ENCODE results near the gene TSPO. TPM values are rescaled to one million over a fixed set of nuclear protein-coding genes. Genes with fewer than 3 reads are reported as not detected.

Gene TSPO
- total RNA-seq, 1 experiment from 2014 or later = 144 TPM

DNA sequence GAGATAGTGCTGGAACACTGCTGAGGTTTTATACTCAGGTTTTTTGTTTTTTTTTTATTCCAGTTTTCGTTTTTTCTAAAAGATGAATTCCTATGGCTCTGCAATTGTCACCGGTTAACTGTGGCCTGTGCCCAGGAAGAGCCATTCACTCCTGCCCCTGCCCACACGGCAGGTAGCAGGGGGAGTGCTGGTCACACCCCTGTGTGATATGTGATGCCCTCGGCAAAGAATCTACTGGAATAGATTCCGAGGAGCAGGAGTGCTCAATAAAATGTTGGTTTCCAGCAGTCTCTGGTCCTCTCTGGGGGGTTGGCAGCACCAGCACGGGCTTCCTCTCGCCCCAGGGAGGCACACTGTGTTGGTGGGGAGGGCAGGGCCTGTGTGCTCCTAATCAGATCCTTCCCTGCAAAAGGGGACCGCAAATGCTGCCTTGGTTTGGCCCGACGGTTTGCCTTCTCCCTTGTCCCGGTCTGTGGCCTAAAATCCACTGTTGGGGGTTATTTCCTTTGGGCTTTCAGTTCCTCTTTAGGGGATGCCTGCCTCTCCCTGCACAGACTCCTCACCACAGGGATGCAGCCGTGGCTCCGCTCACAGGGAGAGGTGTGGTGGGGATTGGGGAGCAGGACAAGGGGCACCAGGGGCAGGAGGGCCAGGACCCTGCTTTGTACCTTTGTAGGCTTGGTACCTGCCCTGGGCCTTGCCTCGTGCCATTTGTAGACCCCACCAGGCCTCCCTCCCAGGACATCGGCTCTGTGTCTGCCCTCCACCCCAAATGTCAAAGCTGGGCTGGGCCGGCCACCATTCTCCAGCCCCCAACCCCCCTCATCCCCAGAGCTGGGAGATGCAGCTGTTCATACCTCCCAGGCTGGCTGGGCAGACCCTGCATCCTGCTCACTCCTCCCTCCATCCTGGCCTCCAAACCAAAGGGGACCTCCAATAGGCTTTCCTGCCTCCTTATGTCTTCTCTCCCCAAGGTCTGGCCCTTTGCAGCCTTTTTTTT lies 21.6 kb upstream of the TSPO start:
- Histone ChIP-seq H3K27me3 (ENCODE audit: control insufficient read depth, insufficient read depth, low read length) (no peaks in the 10 kb centered on the region), H3K27ac (ENCODE audit: low read length) (no peak overlapping the region), H3K9me3 (ENCODE audit: control insufficient read depth, insufficient read depth, low read depth, low read length) (no peaks in the 10 kb centered on the region), H3K4me1 (ENCODE audit: control insufficient read depth, insufficient read depth, low read length) (peaks cover 4% of the 10 kb centered on the region), H3K4me3 (ENCODE audit: low read depth in 2 of 2, low read length in 2 of 2) (no peak overlapping the region), H3K36me3 (ENCODE audit: control insufficient read depth, insufficient read depth, low read length) (no peaks in the 10 kb centered on the region; the same call in 1 of the 2 replicates)
- DNase-seq (ENCODE audit: low read depth, low spot score) = no peak
- ChIA-PET POLR2A (no interaction called here), CTCF (no interaction called here)
- intact Hi-C loops (cut with micrococcal nuclease; ENCODE audit: unreplicated experiment) = no loop called here
- TF ChIP-seq SIN3A (IDR thresholded peaks at IDR 0.05; ENCODE audit: borderline replicate concordance, insufficient read depth, low read depth, low read length) (no peak), POLR2AphosphoS5 (IDR thresholded peaks at IDR 0.05; ENCODE audit: low read depth, low read length) (no peak), TCF7L2 (IDR thresholded peaks at IDR 0.05; ENCODE audit: low read depth, low read length) (no peak)
- TF ChIP-seq, protein P1, sequence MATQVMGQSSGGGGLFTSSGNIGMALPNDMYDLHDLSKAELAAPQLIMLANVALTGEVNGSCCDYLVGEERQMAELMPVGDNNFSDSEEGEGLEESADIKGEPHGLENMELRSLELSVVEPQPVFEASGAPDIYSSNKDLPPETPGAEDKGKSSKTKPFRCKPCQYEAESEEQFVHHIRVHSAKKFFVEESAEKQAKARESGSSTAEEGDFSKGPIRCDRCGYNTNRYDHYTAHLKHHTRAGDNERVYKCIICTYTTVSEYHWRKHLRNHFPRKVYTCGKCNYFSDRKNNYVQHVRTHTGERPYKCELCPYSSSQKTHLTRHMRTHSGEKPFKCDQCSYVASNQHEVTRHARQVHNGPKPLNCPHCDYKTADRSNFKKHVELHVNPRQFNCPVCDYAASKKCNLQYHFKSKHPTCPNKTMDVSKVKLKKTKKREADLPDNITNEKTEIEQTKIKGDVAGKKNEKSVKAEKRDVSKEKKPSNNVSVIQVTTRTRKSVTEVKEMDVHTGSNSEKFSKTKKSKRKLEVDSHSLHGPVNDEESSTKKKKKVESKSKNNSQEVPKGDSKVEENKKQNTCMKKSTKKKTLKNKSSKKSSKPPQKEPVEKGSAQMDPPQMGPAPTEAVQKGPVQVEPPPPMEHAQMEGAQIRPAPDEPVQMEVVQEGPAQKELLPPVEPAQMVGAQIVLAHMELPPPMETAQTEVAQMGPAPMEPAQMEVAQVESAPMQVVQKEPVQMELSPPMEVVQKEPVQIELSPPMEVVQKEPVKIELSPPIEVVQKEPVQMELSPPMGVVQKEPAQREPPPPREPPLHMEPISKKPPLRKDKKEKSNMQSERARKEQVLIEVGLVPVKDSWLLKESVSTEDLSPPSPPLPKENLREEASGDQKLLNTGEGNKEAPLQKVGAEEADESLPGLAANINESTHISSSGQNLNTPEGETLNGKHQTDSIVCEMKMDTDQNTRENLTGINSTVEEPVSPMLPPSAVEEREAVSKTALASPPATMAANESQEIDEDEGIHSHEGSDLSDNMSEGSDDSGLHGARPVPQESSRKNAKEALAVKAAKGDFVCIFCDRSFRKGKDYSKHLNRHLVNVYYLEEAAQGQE (IDR thresholded peaks at IDR 0.05; ENCODE audit: insufficient read depth in 1 of 2, low read depth in 2 of 2, low read length in 1 of 2) = no peak
- TF ChIP-seq, protein P2, sequence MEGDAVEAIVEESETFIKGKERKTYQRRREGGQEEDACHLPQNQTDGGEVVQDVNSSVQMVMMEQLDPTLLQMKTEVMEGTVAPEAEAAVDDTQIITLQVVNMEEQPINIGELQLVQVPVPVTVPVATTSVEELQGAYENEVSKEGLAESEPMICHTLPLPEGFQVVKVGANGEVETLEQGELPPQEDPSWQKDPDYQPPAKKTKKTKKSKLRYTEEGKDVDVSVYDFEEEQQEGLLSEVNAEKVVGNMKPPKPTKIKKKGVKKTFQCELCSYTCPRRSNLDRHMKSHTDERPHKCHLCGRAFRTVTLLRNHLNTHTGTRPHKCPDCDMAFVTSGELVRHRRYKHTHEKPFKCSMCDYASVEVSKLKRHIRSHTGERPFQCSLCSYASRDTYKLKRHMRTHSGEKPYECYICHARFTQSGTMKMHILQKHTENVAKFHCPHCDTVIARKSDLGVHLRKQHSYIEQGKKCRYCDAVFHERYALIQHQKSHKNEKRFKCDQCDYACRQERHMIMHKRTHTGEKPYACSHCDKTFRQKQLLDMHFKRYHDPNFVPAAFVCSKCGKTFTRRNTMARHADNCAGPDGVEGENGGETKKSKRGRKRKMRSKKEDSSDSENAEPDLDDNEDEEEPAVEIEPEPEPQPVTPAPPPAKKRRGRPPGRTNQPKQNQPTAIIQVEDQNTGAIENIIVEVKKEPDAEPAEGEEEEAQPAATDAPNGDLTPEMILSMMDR (IDR thresholded peaks at IDR 0.05) = no peak
- BruUV-seq (replicated peaks) = no TSS peak
- no peak for ATAC-seq
- in situ Hi-C loops (cut with HindIII; ENCODE audit: low pct_unique_long_range_greater_than_20kb, low sequenced_read_pairs) = no loop called here

DNA sequence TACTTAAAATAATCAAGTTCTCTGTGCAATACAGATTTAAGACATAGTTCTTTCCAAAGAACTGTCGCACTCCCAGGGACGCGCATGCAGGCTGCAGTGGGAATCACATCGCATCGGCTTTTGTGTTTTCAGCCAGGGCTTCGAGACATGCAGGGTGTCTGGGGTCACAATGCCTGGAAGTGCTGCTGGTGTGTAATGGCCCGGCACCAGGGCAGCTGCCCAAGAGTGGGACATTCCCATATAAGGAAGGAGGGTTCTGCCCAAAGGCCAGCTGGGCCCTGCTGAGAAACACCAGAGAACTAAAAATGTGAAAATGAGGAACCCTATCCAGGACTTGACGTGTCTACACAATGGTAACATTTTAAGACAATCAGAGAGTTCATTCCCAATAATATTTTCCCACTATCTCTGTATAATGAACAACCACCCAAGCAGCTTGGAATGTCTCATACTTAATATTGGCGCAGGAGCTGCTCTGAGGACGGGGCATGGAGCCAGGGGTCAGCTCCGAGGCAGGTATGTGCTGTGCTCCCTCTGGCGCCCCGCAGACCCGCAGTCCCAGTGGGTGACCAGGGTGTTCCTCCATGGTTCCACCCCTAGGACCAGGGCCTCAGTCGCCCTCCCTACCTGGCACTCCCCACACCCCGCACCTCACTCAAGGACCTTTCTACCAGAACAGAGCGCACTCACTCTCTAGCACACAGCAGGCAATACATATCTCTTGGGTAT lies 19.4 kb upstream of the TSPO start:
- no peak overlapping the region for H3K27ac ChIP-seq (ENCODE audit: low read length)
- BruUV-seq (replicated peaks) = no TSS peak
- in situ Hi-C loops (cut with HindIII; ENCODE audit: low pct_unique_long_range_greater_than_20kb, low sequenced_read_pairs) = no loop called here
- peaks cover 4% of the 10 kb centered on the region for H3K4me1 ChIP-seq (ENCODE audit: control insufficient read depth, insufficient read depth, low read length)
- CTCF ChIA-PET = no interaction called here
- H3K27me3 ChIP-seq (ENCODE audit: control insufficient read depth, insufficient read depth, low read length) = no peaks in the 10 kb centered on the region
- TF ChIP-seq TCF7L2 (IDR thresholded peaks at IDR 0.05; ENCODE audit: low read depth, low read length) (no peak), POLR2AphosphoS5 (IDR thresholded peaks at IDR 0.05; ENCODE audit: low read depth, low read length) (no peak), SIN3A (IDR thresholded peaks at IDR 0.05; ENCODE audit: borderline replicate concordance, insufficient read depth, low read depth, low read length) (no peak)
- TF ChIP-seq, protein P2 (IDR thresholded peaks at IDR 0.05) = no peak
- TF ChIP-seq, protein P1 (IDR thresholded peaks at IDR 0.05; ENCODE audit: insufficient read depth in 1 of 2, low read depth in 2 of 2, low read length in 1 of 2) = no peak
- ATAC-seq = no peak
- no peak for DNase-seq (ENCODE audit: low read depth, low spot score)
- H3K9me3 ChIP-seq (ENCODE audit: control insufficient read depth, insufficient read depth, low read depth, low read length) = no peaks in the 10 kb centered on the region
- no peaks in the 10 kb centered on the region; the same call in 1 of the 2 replicates for H3K36me3 ChIP-seq (ENCODE audit: control insufficient read depth, insufficient read depth, low read length)
- POLR2A ChIA-PET = no interaction called here
- H3K4me3 ChIP-seq (ENCODE audit: low read depth in 2 of 2, low read length in 2 of 2) = no peak overlapping the region
- intact Hi-C loops (cut with micrococcal nuclease; ENCODE audit: unreplicated experiment) = no loop called here

Measured in Panc1 (cell line).